Neuron (in vitro differentiated cells): ENCODE data around the gene WDR87.

Experiments
- H2AFZ ChIP-seq: one replicate; pipeline ENCODE4 v1.6.1; 2013; ENCODE audit warnings: low read depth, mild to moderate bottlenecking, inconsistent platforms, low read length, moderate library complexity
- H3K27me3 ChIP-seq: one replicate; pipeline ENCODE4 v1.6.1; 2013; ENCODE audit warnings: low read length; ENCODE audit not compliant: insufficient read depth
- H3K36me3 ChIP-seq: one replicate; pipeline ENCODE4 v1.6.1; 2013; ENCODE audit warnings: low read length; ENCODE audit not compliant: insufficient read depth
- H3K4me1 ChIP-seq: one replicate; pipeline ENCODE4 v1.6.1; 2013; ENCODE audit warnings: low read length; ENCODE audit not compliant: insufficient read depth
- H3K4me3 ChIP-seq: 2 replicates; pipeline ENCODE4 v1.5.1; 2013; ENCODE audit warnings: mild to moderate bottlenecking, low read length, moderate library complexity
- H3K9me3 ChIP-seq: one replicate; pipeline ENCODE4 v1.6.1; 2013; ENCODE audit warnings: low read length

WDR87 gene

DNA sequence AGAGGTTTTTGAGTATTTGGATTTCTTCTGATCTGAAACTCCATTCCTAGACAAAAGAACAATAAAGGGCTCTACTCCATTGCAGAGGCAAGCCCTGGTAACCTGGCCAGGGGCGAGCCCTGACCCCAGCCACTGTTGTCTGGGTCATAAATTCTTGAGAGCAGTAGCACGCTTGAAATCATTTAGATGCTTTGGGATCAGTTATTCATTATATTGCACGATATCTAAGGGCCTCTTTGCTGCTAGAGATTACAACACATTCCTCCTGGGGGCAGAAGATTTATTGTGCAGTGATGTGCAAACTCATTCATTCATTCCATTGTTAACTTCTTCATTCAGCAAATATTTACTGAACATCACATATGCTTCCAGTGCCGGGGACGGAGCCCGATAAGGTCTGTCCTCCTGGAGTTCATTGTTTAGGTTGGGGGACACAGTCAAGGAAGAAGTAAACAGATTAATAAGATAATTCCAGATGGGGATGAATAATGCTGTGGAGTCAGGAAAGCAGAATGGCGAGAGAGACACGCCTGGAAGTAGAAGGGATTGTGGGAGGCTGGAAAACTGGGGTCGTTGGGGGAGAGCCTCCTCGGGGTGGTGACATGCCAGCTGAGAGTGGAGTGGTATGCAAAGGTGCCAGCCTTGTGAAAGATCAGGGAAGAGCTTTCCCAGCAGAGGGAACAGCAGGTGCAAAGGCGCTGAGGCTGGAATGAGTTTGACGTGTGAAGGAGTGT, 35.6 kb upstream of the WDR87 start:
- Histone ChIP-seq H3K36me3 (no peaks in the 10 kb centered on the region), H3K4me1 (peaks cover 14% of the 10 kb centered on the region), H3K9me3 (no peaks in the 10 kb centered on the region), H3K27me3 (no peaks in the 10 kb centered on the region), H3K4me3 (no peak overlapping the region), H2AFZ (no peak overlapping the region)

DNA sequence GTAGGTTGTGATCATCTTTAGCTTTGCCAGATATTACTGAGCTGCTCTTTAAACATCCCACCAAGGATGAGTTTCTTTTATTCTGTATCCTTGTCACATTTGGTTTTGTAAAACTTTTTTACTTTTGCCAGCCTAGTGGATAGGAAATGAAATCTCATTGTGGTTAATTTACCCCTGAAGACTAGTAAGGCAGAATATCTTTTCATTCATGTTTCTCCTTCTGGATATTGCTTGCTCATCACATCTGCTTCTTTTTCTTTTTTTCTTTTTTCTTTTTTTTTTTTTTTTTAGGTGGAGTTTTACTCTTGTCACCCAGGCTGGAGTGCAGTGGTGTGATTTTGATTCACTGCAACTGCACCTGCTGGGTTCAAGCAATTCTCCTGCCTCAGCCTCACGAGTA, 32.0 kb upstream of the WDR87 start:
- H3K36me3 ChIP-seq, result no peaks in the 10 kb centered on the region
- peaks cover 21% of the 10 kb centered on the region for H3K4me1 ChIP-seq
- no peak overlapping the region for H2AFZ ChIP-seq
- no peak overlapping the region for H3K4me3 ChIP-seq
- H3K9me3 ChIP-seq, result peaks cover 5% of the 10 kb centered on the region
- no peaks in the 10 kb centered on the region for H3K27me3 ChIP-seq

DNA sequence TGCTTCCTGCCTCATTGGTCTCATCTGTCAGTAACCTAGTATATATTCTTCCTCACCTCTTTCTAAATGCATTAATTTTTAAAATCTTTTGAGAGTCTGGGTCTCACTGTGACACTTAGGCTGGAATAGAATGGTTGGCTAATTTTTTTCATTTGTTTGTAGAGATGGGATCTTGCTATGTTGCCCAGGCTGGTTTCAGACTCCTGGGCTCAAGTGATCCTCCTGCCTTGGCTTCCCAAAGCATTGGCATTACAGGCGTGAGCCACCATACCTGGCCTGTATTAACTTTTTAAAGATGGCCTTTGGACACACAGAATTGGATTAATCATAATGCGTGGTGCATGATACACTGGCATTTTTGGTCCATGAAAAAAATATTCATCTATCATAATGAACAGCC, 30.5 kb upstream of the WDR87 start:
- Histone ChIP-seq H3K4me3 (no peak overlapping the region), H3K9me3 (peaks cover 5% of the 10 kb centered on the region), H3K4me1 (peaks cover 28% of the 10 kb centered on the region), H3K27me3 (no peaks in the 10 kb centered on the region), H3K36me3 (no peaks in the 10 kb centered on the region), H2AFZ (no peak overlapping the region)

DNA sequence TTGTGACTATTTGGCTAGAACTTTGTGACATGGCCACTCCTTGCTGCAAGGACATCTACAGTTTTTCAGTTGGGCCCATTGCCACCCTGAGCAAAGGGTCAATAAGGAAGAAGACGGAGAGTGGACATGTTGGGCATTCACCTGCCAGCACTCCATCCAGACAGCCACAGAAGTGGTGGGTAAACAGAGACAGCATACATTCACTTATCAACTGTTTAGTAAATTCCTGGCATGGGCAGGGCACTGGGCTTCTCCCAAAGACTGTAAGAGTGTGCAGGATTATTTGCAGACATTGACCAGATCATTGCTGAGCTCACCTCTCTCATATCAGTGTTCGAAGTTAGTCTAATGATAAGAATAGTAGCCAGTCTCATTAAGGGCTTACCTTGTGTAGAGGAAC, 29.8 kb upstream of the WDR87 start:
- no peak overlapping the region for H2AFZ ChIP-seq
- no peak overlapping the region for H3K4me3 ChIP-seq
- peaks cover 24% of the 10 kb centered on the region for H3K4me1 ChIP-seq
- H3K9me3 ChIP-seq, result peaks cover 5% of the 10 kb centered on the region
- no peaks in the 10 kb centered on the region for H3K27me3 ChIP-seq
- H3K36me3 ChIP-seq, result no peaks in the 10 kb centered on the region

DNA sequence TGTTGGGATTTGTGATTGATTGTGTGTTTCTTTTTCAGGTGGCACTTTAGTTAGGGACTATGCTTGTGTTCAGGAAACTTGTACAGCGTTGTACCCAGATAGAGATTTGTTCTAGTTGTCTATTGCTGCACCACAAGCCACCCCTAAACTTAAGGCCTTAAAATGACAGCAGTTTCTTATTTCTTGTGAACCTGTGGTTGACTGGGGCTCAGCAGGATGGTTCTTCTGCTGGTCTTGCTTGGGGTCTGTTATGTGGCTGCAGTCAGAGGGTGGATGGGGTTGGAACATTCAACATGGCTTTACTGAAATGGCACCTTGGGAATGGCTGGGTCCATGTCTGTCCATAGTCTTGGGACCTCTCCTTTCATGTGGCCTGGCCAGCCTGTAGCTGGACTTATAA, 28.9 kb upstream of the WDR87 start:
- no peak overlapping the region for H3K4me3 ChIP-seq
- no peaks in the 10 kb centered on the region for H3K36me3 ChIP-seq
- H2AFZ ChIP-seq, result no peak overlapping the region
- H3K27me3 ChIP-seq, result no peaks in the 10 kb centered on the region
- peaks cover 7% of the 10 kb centered on the region for H3K9me3 ChIP-seq
- H3K4me1 ChIP-seq, result peaks cover 20% of the 10 kb centered on the region

DNA sequence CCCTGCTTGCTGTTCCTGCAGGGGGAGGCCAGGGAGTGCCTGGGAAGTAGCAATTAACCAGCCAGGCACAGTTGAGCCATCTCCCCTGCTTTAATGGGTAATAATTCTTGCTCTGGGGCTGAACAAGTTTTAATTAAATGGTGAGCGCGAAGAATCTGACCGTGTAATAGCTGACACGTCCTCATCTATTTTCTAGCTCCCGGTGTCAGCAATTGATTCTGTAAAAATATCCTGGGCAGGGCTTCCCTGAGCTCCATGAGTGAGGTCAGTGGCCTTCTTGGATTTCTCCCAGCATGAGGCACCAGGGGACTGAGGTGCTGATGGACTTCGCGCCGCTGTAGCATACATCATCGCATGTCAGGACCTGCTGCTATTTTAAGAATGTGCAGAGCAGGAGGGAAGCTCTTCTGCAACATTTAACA, 27.6 kb upstream of the WDR87 start:
- Histone ChIP-seq H3K4me3 (no peak overlapping the region), H3K9me3 (peaks cover 7% of the 10 kb centered on the region), H3K4me1 (peaks cover 20% of the 10 kb centered on the region), H2AFZ (no peak overlapping the region), H3K27me3 (no peaks in the 10 kb centered on the region), H3K36me3 (no peaks in the 10 kb centered on the region)

DNA sequence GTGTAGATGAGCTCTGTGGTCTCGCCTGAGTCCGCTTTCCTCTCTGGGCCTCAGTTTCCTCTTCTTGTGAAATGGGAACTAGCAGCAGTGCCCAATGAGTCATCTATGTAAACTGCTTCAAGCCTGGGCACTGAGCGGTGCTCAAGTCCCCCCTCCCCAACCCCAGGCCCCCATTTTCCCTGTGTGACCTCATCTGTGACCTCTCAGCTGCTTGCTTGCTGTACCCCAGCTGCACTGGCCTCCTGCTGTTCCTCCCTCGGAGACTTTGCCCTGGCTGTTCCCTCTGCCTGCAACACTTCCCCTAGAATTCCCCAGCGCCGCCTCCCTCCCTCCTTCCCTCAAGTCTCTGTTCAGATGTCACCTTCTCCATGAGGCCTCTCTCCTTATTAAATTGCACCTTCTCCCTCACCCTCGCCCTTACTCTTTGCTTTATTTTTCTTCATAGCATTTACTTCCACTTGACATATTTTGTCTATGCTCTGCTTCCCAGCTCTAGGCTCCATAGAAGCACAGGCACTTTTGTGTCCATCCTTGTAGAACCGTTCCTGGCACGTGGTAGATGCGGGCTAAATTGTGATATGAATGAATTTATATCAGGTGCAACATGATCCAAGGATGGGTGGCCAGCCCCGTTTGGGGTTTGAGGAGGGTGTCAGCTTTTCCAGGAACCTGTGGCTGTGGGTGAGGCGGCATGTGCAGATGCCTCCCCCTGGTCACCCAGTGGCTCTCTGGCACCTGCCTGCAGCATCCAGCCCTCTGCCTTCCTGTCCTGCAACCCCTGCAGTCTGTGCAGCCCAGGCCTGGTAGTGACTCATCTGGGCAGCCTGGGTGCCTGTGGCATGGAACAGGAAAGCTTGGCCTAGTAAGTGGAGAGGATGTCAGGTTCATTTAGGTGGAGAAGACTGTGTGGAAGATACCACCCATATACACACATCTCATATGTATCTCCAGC, 26.9 kb upstream of the WDR87 start:
- H3K4me1 ChIP-seq, result peaks cover 20% of the 10 kb centered on the region

DNA sequence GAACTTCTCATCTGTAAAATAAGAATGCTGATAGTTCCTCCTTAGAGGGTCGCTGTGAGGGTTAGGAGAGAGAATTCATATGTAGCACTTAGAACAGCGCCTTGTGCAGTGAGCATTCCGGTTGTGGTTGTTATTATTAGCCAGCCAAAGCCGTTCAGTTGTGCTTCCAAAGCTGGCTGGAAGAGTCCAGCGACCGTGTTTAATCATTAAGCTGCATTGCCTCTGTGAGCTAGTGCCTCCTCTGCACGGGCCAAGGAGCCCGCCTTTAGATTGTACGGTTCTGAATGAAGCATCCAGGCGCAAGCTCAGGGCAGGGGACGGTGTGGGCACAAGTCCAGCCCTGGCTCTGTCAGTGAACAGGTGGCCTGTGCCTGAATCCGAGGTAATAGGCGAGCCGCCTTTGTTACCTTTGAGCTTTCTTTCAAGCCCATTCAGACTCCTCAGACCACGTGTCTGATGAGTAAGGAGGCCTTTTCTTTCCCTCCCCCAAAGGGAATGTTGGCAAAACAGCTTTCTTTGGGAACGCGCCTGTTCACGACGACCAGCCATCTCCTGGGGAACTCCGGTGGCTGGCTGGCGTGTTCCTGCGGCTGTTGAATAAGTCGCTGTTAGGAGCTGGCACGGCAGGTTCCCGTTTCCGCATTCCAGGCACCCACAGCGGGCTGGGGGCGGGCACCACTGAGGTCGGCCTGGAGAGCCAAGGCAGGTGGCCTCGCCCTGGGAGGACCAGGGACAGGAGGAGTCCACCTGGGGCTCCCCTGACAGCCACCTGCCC, 25.7 kb upstream of the WDR87 start:
- Histone ChIP-seq H3K27me3 (no peaks in the 10 kb centered on the region), H3K4me1 (peaks cover 20% of the 10 kb centered on the region), H3K4me3 (no peak overlapping the region), H3K36me3 (no peaks in the 10 kb centered on the region), H3K9me3 (peaks cover 7% of the 10 kb centered on the region), H2AFZ (no peak overlapping the region)

More for the DNA sequence above, 26.9 kb upstream of the WDR87 start:
- Histone ChIP-seq H3K27me3 (no peaks in the 10 kb centered on the region), H2AFZ (no peak overlapping the region), H3K4me3 (no peak overlapping the region), H3K9me3 (peaks cover 7% of the 10 kb centered on the region), H3K36me3 (no peaks in the 10 kb centered on the region)

DNA sequence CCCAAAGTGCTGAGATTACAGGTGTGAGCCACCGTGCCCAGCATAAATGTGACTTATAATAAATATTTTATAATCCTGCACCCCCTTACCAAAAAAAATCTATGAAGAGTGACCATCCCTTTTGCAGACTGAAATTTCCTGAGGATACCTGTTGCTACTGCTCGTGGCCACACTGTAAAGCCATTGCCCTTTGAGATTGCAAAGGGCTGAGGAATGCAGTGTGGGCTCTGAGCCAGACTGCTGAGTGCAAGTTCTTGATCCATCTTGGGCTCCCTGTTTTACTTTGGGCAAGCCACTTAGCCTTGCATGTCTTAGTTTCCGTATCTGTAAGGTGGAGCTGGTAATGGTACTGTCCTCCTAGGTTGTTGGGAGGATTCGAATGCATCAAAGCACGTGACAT, 24.0 kb upstream of the WDR87 start:
- H3K36me3 ChIP-seq, result no peaks in the 10 kb centered on the region
- H3K9me3 ChIP-seq, result peaks cover 5% of the 10 kb centered on the region
- H2AFZ ChIP-seq, result no peak overlapping the region
- H3K27me3 ChIP-seq, result no peaks in the 10 kb centered on the region
- no peak overlapping the region for H3K4me3 ChIP-seq
- H3K4me1 ChIP-seq, result peaks cover 20% of the 10 kb centered on the region

DNA sequence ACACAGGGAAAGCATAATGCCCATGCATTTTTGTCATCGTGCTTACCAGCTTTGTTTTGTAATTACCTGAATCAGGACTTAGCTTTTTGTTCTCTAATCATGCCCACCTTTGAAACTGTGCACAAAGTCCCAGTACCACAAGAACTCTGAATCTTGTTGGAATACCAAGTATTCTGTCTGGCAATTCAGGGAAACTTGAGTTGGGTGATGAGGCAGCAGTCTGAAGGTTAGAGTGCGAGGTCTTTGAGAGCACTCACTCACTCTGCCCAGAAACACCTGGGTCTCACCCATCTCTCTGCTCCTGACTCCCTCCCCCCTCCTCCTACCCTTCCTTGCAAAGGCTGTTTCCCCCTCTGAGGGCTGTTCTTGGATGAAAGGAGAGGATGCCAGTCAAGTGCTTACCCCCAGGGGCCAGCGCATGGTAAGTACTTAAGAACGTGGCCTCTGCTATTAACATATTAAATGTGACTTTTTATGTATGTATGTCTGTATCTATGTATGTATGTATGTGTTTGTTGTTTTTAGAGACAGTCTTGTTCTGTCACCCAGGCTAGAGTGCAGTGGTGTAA, 23.0 kb upstream of the WDR87 start:
- H3K9me3 ChIP-seq, result peaks cover 2% of the 10 kb centered on the region
- H2AFZ ChIP-seq, result no peak overlapping the region
- H3K4me1 ChIP-seq, result peaks cover 20% of the 10 kb centered on the region

DNA sequence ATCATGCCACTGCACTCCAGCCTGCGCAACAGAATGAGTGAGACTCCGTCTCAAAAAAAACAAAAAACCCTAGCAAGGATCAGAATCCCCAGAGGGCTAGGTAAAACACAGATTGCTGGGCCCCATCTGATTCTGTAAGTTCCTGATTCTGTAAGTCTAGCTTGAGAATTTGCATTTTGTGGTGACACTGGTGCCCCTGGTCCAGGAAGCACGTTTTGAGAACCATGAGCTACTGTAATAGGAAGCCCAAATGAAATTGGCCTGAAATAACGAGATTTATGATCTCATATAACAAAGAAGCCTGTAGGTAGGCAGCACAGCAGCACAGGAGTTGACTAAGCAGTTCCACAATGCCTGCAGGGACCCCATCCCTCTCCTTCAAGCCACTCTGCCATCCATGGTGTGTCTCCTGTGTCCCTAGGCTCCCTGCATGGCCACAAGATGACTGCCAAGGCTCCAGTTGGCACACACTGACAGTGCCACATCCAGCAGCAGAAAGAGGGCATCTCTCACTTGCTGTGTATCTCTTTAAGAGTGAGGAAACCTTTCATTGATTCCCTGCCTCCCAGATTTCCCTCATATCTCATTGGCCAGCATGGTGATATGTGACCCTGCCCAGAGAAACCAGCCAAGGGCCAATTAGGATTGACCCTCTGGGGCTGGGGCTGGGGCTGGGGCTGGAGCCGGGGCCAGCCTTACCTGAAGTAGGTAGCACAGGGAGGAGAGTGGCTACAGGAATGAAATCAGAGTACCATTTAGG, 22.3 kb upstream of the WDR87 start:
- H3K36me3 ChIP-seq, result no peaks in the 10 kb centered on the region
- H3K9me3 ChIP-seq, result peaks cover 2% of the 10 kb centered on the region
- H3K4me1 ChIP-seq, result peaks cover 14% of the 10 kb centered on the region
- no peaks in the 10 kb centered on the region for H3K27me3 ChIP-seq
- H3K4me3 ChIP-seq, result no peak overlapping the region
- H2AFZ ChIP-seq, result no peak overlapping the region

More for the DNA sequence above, 23.0 kb upstream of the WDR87 start:
- no peaks in the 10 kb centered on the region for H3K27me3 ChIP-seq
- no peaks in the 10 kb centered on the region for H3K36me3 ChIP-seq
- no peak overlapping the region for H3K4me3 ChIP-seq

DNA sequence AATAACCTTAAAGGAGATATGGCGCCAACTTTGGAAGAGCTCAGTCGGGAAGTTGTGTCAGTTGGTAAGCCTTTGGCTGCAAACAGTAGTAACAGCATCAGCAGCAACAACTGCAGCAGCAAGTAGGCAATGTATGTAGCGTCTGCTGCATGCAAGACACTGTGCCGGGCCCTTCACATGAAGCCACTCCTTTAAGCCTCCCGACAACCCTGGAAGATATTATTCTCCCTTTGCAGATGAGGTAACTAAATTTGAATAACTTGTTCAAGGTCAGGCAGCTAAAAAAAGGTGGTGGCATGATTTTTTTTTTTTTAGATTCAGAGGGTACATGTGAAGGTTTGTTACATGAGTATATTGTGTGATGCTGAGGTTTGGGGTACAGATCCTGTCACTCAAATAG, 20.3 kb upstream of the WDR87 start:
- peaks cover 2% of the 10 kb centered on the region for H3K9me3 ChIP-seq
- peaks cover under 1% of the 10 kb centered on the region for H3K4me1 ChIP-seq
- no peaks in the 10 kb centered on the region for H3K27me3 ChIP-seq
- no peak overlapping the region for H3K4me3 ChIP-seq
- H2AFZ ChIP-seq, result no peak overlapping the region
- H3K36me3 ChIP-seq, result peaks cover 2% of the 10 kb centered on the region
